ENCODE results near the gene GLYAT.

The GLYAT gene

GRCh38 chr11:58676563-58677135 lies 55.1 kb downstream of the GLYAT start:
- FAIRE-seq = no peak

GRCh38 chr11:58675334-58676155 lies 56.2 kb downstream of the GLYAT start:
- FAIRE-seq = no peak

- FAIRE-seq = no peak
Observed at GRCh38 chr11:58674609-58675008, 57.1 kb downstream of the GLYAT start.

DNA sequence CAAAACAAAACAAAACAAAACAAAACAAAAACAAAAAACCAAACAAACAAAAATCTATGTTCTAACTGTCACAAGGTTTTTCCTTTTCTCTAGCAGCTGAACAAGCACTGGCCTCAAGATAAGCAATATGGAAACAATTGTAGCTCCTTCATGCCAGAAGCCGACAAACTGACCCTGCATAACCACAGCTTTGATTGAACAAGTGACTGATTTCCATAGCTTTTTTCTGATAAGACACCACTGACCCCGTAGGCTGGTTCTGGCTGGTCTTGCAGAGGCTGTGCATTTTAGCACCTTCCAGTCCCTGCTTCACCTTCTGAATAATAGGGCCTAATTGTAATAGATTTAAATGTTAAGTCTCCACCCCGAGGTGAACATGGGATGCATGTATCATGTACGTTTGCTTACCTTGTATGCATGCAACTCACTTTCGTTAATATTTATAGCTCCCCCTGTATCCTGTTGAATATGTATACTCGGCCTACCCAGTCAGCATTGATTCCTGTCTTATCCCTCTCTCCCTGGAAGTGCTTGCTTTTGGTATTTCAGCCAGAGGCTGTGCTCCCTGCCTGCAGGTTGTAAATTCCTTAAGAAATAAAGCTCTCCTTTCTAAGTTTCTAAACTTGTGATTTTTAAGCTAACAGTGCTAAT lies 59.6 kb downstream of the GLYAT start:
- FAIRE-seq = no peak

GRCh38 chr11:58659910-58660570 lies 71.7 kb downstream of the GLYAT start:
- no peak for FAIRE-seq

GRCh38 chr11:58659404-58659803 lies 72.3 kb downstream of the GLYAT start:
- no peak for FAIRE-seq

Measured in endometrium (tissue), 2 donors.